Embryonic facial prominence (tissue), 1 donor: ENCODE measurements around the gene TBCC.
A peak's percentile ranks its signal among the peaks of the same experiment; 100 is the strongest.
"Not testable (repeated sequence)": the region's sequence is repeated elsewhere in the genome, so short reads cannot be mapped to it uniquely, and the experiment has no call there.

ENCODE experiments used
- DNase-seq: peaks from one replicate; pipeline ENCODE4 v3.0.0-alpha.2; 2016; ENCODE audit errors: extremely low spot score

TBCC gene

GRCh38 chr6:42745640-42746462, at the start of gene TBCC:
Gene TBCC (minus strand): TSS chr6:42746103. CDS start chr6:42746073, 30 bp downstream.
- peak; percentile 99 for DNase-seq

GRCh38 chr6:42795651-42796050, 49.7 kb upstream of the TBCC start:
- no peak for DNase-seq

- no peak for DNase-seq
Observed at GRCh38 chr6:42791706-42792320, 45.9 kb upstream of the TBCC start.

- no peak for DNase-seq
Observed at GRCh38 chr6:42790549-42791181, 44.8 kb upstream of the TBCC start.

GRCh38 chr6:42788671-42789070, 42.8 kb upstream of the TBCC start:
- DNase-seq = no peak

- no peak for DNase-seq
Observed at GRCh38 chr6:42787063-42787472, 41.2 kb upstream of the TBCC start.

- no peak for DNase-seq
Observed at GRCh38 chr6:42786525-42786985, 40.7 kb upstream of the TBCC start.

- DNase-seq = no peak
Observed at GRCh38 chr6:42784717-42785498, 39.0 kb upstream of the TBCC start.

- DNase-seq = peak; percentile 36
Observed at GRCh38 chr6:42783876-42784642, 38.2 kb upstream of the TBCC start.

- peak; percentile 55 for DNase-seq
Observed at GRCh38 chr6:42783177-42783875, 37.4 kb upstream of the TBCC start.

- peak; percentile 92 for DNase-seq
Observed at GRCh38 chr6:42782689-42783176, 36.8 kb upstream of the TBCC start.

- DNase-seq = peak; percentile 88
Observed at GRCh38 chr6:42781796-42782688, 36.1 kb upstream of the TBCC start, which contains the start of gene BICRAL. Gene BICRAL (plus strand): TSS chr6:42782052. CDS start chr6:42822023, 39,971 bp downstream.

GRCh38 chr6:42781546-42781795, 35.6 kb upstream of the TBCC start:
- DNase-seq = no peak

GRCh38 chr6:42779521-42779920, 33.6 kb upstream of the TBCC start:
- DNase-seq = no peak

GRCh38 chr6:42778122-42778521, 32.2 kb upstream of the TBCC start:
- DNase-seq = no peak

GRCh38 chr6:42777126-42777822, 31.4 kb upstream of the TBCC start:
- DNase-seq = no peak

- DNase-seq = not testable (repeated sequence)
Observed at GRCh38 chr6:42774821-42775487, 29.1 kb upstream of the TBCC start.

GRCh38 chr6:42774201-42774600, 28.3 kb upstream of the TBCC start:
- DNase-seq = no peak
